K562 (cell line): ENCODE results near the gene ANXA9. TPM values are rescaled to one million over a fixed set of nuclear protein-coding genes. Genes with fewer than 3 reads are reported as not detected.

Source experiments
- CBFB ChIP-seq: sonication (generic); formaldehyde crosslinking; IDR thresholded peaks from 2 replicates; pipeline ENCODE4 v1.4.0; 2020; ENCODE audit warnings: mild to moderate bottlenecking, missing genetic modification reagents
- ETV6 ChIP-seq, 3 experiments: fragments of 150-350 bp in 1 of 3; sonication (generic) in 1 of 3; formaldehyde crosslinking in 1 of 3; IDR thresholded peaks; 2 replicates each; pipeline versions ENCODE4 v1.6.1 to v1.8.0; 2014 to 2022; ENCODE audit warnings: borderline replicate concordance in 2 of 3, low read depth in 2 of 3, antibody characterized with exemption in 1 of 3, low read length in 1 of 3, mild to moderate bottlenecking in 1 of 3, missing genetic modification reagents in 1 of 3
- GATAD2A ChIP-seq: fragments of 450-650 bp; IDR thresholded peaks from 2 replicates; pipeline ENCODE4 v1.6.1; 2017
- NEUROD1 ChIP-seq: fragments of 150-350 bp; IDR thresholded peaks from 2 replicates; pipeline ENCODE4 v1.6.1; 2014; ENCODE audit warnings: borderline replicate concordance, low read length, low read depth; ENCODE audit not compliant: partially characterized antibody
- NONO ChIP-seq, 2 experiments: fragments of 200-400 bp in 1 of 2; fragments of 450-650 bp in 1 of 2; formaldehyde crosslinking in 1 of 2; IDR thresholded peaks; 2 replicates each; pipeline ENCODE4 v1.6.1; 2017; ENCODE audit warnings: low read depth in 2 of 2, mild to moderate bottlenecking in 2 of 2, moderate library complexity in 2 of 2, low read length in 1 of 2
- ZBTB2 ChIP-seq: fragments of 450-650 bp; IDR thresholded peaks from 2 replicates; pipeline ENCODE4 v1.6.1; 2016; ENCODE audit warnings: antibody characterized with exemption
- ZNF384 ChIP-seq: IDR thresholded peaks from 2 replicates; pipeline ENCODE4 v1.6.1; 2012; ENCODE audit warnings: low read depth, low read length, improper control_type of control experiment
- ZNF740 ChIP-seq, 3 experiments: fragments of 200-800 bp in 1 of 3; sonication (Bioruptor generic) in 1 of 3; sonication (generic) in 1 of 3; formaldehyde crosslinking in 1 of 3; IDR thresholded peaks; 2 replicates each; pipeline versions ENCODE4 v1.6.1 to v1.8.0; 2016 to 2022; ENCODE audit warnings: mild to moderate bottlenecking in 2 of 3, missing compliant biosample characterization in 2 of 3, missing genetic modification characterization in 2 of 3, missing genetic modification reagents in 1 of 3
- polyA plus RNA-seq, 8 experiments: library from polyadenylated mRNA; depleted of rRNA in 4 of 8; stranded (reverse) in 5 of 8; unstranded in 3 of 8; fragments of >200 nt; fragmentation: Nextera tagmentation in 2 of 8; fragmentation: Illumina TruSeq in 1 of 8; extraction: Ambion mirVana in 2 of 8; extraction: Trizol in 1 of 8; gene quantifications; 2 replicates each; pipeline versions ENCODE4 v1.2.1 to v1.2.3, GENCODE V29; 2011 to 2014; ENCODE audit warnings: inconsistent platforms in 1 of 8, missing spikeins in 1 of 8
- total RNA-seq, 7 experiments: library from RNA; depleted of rRNA in 6 of 7; stranded (reverse); fragments of >200 nt in 6 of 7; fragmentation: Illumina TruSeq in 2 of 7; extraction: Trizol in 2 of 7; gene quantifications; 2 replicates each; pipeline versions ENCODE4 v1.2.1 to v1.2.3, GENCODE V29; 2011 to 2021; ENCODE audit warnings: low replicate concordance in 1 of 7
- TF ChIP-seq, protein P1 (sequence below): IDR thresholded peaks from 2 replicates; pipeline ENCODE4 v1.6.1; 2012; ENCODE audit warnings: low read depth, low read length, improper control_type of control experiment, borderline replicate concordance
- TF ChIP-seq, protein P2 (sequence below), 2 experiments: fragments of 450-650 bp; IDR thresholded peaks; 2 replicates each; pipeline ENCODE4 v1.6.1; 2016; ENCODE audit warnings: mild to moderate bottlenecking in 2 of 2, borderline replicate concordance in 1 of 2, low read depth in 1 of 2, moderate library complexity in 1 of 2

The ANXA9 gene
- total and polyA plus RNA-seq, 9 of the 15 experiments (the other 6 are each of a cell fraction or from before 2014, with no cell fraction given): 0.24 to 1.6 (median 0.57) TPM

DNA sequence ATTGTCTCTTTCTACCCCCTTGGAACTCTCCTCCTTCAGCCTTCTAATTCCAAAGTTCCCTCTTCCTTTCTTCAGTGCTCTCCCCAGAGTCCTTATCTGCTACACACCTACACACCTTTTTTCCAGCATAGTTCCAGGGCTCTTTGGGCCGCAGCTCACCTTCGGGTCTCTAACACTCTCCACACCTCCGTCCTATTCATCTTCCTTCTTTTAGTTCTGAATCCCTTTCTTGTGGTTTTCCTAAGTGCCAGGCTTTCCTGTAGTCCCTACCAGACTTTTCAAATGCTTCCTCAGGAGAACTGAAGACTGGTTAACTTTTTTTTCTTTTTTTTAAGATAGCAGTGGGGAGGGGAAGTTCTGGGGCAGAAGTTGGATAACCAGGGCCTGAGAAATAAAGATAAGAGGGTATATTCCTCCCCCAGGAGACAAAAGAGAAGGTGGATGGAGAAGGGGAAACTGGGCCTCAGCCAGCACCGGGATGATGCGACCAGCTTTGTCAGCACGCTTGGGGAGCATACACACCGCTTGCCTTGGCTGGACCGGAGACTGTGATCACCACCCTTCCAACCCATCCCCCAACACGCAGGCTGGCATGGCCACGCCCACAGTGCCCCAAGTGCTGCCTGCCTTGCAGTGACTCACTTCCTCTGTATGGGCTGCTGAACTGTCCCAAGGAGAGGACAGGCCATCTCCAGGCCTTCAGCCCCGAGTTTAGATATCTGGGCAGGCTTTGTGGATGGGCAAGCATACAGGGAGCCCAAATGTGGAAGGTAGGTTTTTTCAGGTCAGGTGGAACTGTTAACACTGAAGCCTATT lies 5.0 kb upstream of the ANXA9 start (continued):
- TF ChIP-seq ZNF740 (CRISPR knock-in tag; IDR thresholded peaks at IDR 0.05): no peak
- TF ChIP-seq ZNF740 (tag; IDR thresholded peaks at IDR 0.05): peak in 1 of 2 experiments; percentile 33; a peak in 1 of 4 replicates
- TF ChIP-seq, protein P1, sequence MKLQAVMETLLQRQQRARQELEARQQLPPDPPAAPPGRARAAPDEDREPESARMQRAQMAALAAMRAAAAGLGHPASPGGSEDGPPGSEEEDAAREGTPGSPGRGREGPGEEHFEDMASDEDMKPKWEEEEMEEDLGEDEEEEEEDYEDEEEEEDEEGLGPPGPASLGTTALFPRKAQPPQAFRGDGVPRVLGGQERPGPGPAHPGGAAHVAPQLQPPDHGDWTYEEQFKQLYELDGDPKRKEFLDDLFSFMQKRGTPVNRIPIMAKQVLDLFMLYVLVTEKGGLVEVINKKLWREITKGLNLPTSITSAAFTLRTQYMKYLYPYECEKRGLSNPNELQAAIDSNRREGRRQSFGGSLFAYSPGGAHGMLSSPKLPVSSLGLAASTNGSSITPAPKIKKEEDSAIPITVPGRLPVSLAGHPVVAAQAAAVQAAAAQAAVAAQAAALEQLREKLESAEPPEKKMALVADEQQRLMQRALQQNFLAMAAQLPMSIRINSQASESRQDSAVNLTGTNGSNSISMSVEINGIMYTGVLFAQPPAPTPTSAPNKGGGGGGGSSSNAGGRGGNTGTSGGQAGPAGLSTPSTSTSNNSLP: peak; percentile 34; the same call in 1 of the 2 replicates
- peak; percentile 91 for TF ChIP-seq GATAD2A
- peak; percentile 98 for TF ChIP-seq ZNF384
- TF ChIP-seq ETV6 (IDR thresholded peaks at IDR 0.05; ENCODE audit: borderline replicate concordance in 1 of 2, low read depth in 2 of 2, low read length in 1 of 2): peak in 1 of 2 experiments; percentile 68; a peak in 1 of 4 replicates
- no peak for TF ChIP-seq ETV6 (CRISPR knock-in tag; IDR thresholded peaks at IDR 0.05; ENCODE audit: borderline replicate concordance)
- TF ChIP-seq ZBTB2: peak; percentile 69; the same call in 1 of the 2 replicates
- TF ChIP-seq CBFB (CRISPR knock-in tag): no peak
- TF ChIP-seq, protein P2, sequence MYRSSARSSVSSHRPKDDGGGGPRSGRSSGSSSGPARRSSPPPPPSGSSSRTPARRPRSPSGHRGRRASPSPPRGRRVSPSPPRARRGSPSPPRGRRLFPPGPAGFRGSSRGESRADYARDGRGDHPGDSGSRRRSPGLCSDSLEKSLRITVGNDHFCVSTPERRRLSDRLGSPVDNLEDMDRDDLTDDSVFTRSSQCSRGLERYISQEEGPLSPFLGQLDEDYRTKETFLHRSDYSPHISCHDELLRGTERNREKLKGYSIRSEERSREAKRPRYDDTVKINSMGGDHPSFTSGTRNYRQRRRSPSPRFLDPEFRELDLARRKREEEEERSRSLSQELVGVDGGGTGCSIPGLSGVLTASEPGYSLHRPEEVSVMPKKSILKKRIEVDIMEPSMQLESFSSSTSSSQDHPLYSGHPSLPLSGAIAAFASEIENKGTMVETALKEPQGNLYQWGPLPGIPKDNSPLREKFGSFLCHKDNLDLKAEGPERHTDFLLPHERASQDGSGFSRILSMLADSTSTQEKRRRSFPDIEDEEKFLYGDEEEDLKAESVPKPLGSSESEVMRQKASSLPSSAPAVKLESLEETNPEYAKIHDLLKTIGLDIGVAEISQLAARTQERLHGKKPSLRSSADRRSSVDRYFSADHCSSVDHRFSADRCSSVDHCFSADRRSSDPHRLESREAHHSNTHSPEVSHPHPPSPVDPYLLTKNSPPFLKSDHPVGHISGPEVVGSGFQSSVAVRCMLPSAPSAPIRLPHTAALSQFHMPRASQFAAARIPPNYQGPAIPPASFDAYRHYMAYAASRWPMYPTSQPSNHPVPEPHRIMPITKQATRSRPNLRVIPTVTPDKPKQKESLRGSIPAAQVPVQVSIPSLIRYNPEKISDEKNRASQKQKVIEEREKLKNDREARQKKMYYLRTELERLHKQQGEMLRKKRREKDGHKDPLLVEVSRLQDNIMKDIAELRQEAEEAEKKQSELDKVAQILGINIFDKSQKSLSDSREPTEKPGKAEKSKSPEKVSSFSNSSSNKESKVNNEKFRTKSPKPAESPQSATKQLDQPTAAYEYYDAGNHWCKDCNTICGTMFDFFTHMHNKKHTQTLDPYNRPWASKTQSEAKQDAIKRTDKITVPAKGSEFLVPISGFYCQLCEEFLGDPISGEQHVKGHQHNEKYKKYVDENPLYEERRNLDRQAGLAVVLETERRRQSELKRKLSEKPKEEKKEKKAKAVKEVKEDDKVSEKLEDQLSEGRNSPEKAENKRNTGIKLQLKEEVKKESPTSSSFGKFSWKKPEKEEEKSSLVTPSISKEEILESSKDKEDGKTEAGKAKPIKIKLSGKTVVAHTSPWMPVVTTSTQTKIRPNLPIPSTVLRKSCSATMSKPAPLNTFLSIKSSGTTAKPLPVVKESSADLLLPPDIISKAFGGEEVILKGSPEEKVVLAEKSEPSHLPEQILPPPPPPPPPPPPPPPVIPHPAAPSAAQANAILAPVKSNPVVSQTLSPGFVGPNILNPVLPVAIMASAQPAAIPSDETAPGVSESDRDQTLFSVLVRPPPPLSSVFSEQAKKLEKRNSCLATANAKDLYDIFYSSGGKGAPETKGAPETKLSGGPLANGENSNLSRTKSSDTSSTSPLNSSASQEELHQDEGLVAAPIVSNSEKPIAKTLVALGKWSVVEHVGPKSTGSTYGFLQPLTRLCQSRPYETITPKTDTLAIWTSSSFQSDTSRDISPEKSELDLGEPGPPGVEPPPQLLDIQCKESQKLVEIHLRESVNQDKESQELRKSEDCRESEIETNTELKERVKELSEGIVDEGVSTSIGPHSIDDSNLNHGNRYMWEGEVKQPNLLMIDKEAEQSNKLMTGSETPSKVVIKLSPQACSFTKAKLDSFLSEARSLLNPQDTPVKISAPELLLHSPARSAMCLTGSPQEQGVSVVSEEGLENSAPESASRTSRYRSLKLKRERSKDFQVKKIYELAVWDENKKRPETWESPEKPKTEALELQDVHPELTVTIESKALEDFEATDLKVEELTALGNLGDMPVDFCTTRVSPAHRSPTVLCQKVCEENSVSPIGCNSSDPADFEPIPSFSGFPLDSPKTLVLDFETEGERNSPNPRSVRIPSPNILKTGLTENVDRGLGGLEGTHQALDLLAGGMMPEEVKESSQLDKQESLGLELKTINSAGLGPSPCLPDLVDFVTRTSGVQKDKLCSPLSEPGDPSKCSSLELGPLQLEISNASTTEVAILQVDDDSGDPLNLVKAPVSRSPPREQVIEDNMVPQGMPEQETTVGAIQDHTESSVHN (IDR thresholded peaks at IDR 0.05; ENCODE audit: borderline replicate concordance in 1 of 2, low read depth in 1 of 2): peak in 1 of 2 experiments; percentile 25; a peak in 1 of 4 replicates
- TF ChIP-seq NONO (IDR thresholded peaks at IDR 0.05; ENCODE audit: low read depth in 2 of 2, low read length in 1 of 2): peak in 1 of 2 experiments; percentile 77; a peak in 1 of 4 replicates
- TF ChIP-seq NEUROD1: peak; percentile 79
